Measurements from ENCODE around the gene RORC.
A peak's percentile ranks its signal among the peaks of the same experiment; 100 is the strongest.

Gene RORC

DNA sequence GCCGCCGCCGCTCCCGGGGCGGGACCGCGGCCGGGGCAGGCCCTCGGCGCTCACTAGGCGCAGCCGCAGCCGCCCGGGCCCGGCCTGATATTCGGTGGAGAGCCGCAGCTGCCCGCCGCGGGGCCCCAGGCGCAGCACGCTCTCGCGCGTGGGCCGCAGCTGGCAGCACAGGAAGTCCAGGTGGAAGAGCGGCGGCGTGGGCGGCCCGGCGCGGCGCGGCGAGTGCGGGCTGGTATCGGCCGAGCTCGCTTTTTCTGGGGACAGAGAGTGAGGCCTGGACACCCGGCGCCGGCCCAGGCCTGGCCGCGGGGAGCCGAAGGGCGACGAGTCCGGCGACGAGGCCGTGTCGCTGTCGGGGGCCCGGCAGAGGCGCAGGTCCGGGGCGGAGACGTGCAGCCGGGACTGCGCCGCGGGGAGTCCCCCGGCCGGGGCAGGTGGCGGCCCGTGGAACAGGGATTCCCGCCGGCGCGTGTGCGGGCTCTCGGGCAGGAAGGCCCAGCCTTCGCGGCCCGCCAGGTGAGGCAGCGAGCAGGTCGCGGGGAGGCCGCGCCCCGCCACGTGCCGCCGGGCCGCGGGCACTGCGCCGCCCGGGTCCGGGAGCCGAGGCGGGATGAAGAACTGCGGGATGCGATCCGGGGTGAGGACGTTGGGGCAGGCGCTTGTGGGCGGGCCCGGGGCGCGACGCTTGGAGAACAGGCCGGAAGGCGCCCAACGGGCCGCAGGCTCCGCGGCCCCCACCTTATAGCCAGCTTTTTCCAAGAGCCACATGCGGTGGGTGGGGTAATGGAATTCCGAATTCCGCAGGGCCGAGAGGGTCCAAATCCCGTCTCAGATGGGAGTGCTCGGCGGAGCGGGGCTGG lies 6.8 kb upstream of the RORC start:
- Mint-ChIP-seq H3K9me3 (no peaks in the 10 kb centered on the region), H3K27ac (peak overlapping the region in 1 of 2 donors; percentile 88), H3K4me3 (peak overlapping the region; percentile 91 to 94), H3K4me1 (peaks cover 62% of the 10 kb centered on the region), H3K27me3 (no peaks in the 10 kb centered on the region)
- ATAC-seq (peak; percentile 31), DNase-seq (peak; percentile 45 to 55)

DNA sequence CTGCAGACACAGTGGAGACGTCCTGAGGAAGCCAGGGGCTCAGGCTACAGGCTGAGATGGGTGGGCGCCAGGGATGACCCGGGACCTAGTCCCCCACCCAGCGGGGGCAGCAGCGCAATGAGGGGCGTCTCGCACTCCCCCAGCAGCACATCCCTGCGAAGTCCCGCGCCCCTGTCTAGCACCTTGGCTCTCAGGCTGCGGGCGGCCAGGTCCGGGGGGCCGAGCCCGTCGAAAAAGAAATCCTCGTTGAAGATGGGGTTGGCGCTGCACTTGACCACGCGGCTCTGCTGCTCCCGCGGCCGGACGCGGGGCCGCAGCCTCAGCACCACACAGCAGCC lies 6.3 kb upstream of the RORC start:
- no peaks in the 10 kb centered on the region for H3K27me3 Mint-ChIP-seq
- peak overlapping the region; percentile 91 to 94 for H3K4me3 Mint-ChIP-seq
- no peaks in the 10 kb centered on the region for H3K9me3 Mint-ChIP-seq
- H3K4me1 Mint-ChIP-seq = peaks cover 68% of the 10 kb centered on the region
- DNase-seq (no peak), ATAC-seq (peak; percentile 1)
- peak overlapping the region; percentile 95 to 99 for H3K27ac Mint-ChIP-seq

DNA sequence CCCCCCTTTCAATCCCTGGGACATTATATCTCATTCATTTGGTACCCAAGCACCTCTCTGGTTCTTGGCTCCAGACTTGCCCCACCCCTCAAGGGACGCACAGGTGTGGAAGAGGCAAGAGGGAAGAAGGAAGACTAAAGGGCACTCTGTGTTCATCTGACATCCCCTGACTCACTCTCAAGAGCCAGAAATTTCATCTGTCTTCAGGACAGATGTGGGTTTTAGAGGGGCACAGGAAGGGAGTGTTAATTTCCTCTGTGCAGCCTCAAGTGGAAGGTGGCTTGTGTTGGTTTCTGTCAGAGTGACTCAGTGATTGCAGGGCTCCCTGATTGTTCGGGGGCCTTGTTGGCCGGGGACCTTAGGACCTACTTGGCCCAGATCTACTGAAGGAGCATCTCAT lies 5.6 kb upstream of the RORC start:
- Mint-ChIP-seq H3K4me3 (peak overlapping the region; percentile 91 to 94), H3K27ac (peak overlapping the region; percentile 95 to 99), H3K27me3 (no peaks in the 10 kb centered on the region), H3K9me3 (no peaks in the 10 kb centered on the region), H3K4me1 (peaks cover 75% of the 10 kb centered on the region)
- ATAC-seq (peak; percentile 54), DNase-seq (peak; percentile 42 to 61)

DNA sequence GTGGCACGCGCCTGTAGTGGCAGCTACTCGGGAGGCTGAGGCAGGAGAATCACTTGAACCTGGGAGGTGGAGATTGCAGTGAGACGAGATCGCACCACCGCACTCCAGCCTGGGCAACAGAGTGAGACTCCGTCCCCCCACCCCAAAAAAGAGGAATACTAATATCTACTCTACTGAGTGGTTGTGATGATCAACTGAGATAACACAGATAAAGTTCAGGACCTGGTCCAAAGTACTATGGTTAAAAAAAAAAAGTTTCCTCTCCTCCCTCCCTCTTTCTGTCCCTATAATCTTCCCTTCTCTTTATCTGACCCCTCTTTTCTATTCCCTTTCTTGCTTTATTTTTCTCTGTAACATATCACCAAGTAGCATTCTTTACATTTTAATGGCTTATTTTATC lies 4.0 kb upstream of the RORC start:
- Mint-ChIP-seq H3K9me3 (no peaks in the 10 kb centered on the region), H3K27ac (no peak overlapping the region), H3K27me3 (no peaks in the 10 kb centered on the region), H3K4me1 (peaks cover 83% of the 10 kb centered on the region), H3K4me3 (no peak overlapping the region)
- ATAC-seq (no peak), DNase-seq (no peak)

DNA sequence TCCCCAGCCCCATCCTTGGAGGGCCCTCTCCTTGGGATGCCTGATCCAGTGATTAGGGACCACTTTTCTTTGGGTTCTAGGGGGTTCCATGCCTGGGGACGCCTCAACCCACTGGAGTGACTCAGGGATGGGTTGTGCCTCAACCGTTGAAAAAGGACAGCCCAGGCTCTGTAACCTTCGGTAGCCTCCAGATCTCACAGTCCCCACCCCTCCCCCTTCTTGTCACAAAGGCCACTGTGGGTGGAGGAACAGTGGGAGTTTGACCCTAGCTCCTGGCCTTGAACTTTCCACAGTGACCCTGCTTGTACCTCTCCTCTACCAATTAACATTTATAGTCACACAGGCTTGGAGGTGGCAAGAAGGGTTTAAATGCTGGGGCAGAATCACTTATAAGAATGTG lies 2.6 kb upstream of the RORC start:
- ATAC-seq (no peak), DNase-seq (no peak)
- no peak overlapping the region for H3K4me3 Mint-ChIP-seq
- no peak overlapping the region for H3K27ac Mint-ChIP-seq
- H3K9me3 Mint-ChIP-seq = no peaks in the 10 kb centered on the region
- H3K27me3 Mint-ChIP-seq = no peaks in the 10 kb centered on the region
- H3K4me1 Mint-ChIP-seq = peaks cover 83% of the 10 kb centered on the region

DNA sequence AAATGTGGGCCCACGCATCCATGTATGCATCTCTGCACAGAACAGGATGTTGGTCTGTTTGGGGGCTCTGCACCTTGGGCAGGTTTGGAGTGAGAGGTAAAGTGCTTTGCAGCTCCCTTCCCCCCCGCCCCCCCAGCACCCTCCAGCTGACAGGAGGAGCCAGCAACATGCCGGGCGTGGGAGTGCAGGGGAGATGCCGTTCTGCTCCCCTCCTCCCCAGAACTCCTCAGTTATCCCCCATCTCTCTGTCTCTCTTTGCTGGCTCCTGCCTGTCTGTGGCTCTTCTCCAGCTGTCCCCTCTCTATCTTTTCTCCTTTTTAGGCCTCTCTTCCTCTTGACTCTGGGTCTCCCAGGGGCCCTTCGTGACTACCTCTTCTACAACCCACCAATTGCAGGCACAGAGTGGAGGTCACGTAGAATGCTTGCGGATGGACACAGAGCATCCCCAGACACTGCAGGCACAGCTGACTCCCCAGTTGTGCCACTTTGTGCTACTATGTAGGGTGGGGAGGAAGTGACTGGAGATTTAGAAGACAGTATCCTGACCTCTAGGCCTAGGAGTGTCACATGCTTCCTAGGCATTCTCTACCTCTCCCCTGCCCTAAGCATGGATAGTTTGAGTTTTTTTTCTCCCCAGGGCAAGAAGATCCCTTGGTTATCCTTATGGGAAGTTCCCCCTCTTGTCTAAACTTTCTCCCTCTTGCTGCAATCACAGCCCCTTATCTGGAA lies 1.7 kb upstream of the RORC start:
- ATAC-seq (no peak), DNase-seq (no peak)
- Mint-ChIP-seq H3K27ac (no peak overlapping the region), H3K27me3 (no peaks in the 10 kb centered on the region), H3K4me3 (no peak overlapping the region), H3K4me1 (peaks cover 86% of the 10 kb centered on the region), H3K9me3 (no peaks in the 10 kb centered on the region)

DNA sequence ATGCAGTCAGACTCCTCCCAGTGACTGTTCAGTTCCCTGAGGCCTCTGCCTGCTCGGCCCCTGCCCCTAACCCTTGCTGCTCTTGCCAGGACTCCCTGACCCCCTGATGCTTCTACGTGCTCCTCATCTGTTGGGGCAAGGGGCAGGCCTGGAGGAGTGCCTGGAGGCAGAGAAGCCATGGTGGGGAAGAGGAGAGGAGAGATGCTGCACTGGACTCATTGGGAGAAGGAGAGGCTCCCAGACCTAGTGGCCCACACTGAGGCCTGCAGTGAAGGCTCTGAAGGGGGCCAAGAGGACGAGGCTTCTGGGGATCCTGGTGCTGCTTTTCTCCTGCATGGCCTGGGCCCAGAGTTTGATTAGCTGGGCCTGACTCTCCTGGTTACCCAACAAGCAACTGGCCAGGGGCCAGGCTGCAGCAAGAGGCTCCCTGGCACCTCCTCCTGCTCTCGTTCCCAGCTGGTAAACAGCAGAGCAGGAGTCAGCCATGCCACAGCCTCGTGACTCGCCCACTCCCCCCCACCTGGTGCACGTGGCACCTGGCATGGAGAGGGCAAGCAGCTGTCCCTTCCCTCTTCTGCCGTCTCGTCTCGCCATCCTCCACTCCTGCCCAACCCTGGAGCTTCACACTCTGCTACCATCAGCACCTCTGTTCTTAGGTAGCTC lies 847 bp upstream of the RORC start:
- H3K4me1 Mint-ChIP-seq = peaks cover 89% of the 10 kb centered on the region
- H3K4me3 Mint-ChIP-seq = no peak overlapping the region
- H3K27ac Mint-ChIP-seq = no peak overlapping the region
- no peak for ATAC-seq
- no peaks in the 10 kb centered on the region for H3K27me3 Mint-ChIP-seq
- DNase-seq = no peak
- no peaks in the 10 kb centered on the region for H3K9me3 Mint-ChIP-seq

DNA sequence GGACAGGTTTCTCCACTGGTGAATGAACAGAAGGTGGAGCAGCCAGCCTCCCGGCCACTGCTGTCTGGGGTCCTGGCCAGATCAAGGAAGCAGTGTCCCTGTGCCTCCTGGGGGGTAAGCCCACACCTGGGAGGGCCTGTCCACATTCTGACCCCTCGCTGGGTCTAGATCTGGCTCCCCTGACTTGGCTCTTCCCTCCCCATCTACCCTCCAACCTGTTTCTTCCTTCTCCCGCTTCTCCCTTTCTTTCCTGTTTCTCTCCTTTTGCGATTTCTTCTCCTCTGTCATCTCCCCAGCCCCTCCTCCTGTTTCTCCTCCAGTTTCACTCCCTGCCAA lies 378 bp downstream of the RORC start:
- ATAC-seq (no peak), DNase-seq (no peak)
- Mint-ChIP-seq H3K4me3 (no peak overlapping the region), H3K27ac (peak overlapping the region in 1 of 2 donors; percentile 79), H3K4me1 (peaks cover 86% of the 10 kb centered on the region), H3K9me3 (no peaks in the 10 kb centered on the region), H3K27me3 (no peaks in the 10 kb centered on the region)

DNA sequence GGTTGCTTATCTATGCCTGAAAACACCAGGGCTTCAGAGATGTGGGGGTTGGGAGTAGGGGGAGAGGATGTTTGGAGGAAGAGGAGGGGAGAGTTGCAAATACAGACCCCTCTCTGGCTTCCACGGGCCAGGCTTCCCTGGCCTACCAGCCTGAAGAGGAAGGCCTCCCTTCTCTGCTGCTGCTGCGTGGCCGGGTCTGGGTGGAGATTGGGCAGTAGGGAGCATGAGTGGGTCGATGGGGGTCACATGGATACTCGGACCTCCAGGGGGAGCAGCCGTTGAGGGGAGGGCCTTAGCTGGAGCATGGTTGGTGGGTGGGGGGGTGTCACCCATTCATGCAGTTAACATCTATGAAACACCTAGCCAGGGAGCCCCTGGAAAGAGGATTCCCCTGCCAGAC lies 1.5 kb downstream of the RORC start:
- Mint-ChIP-seq H3K27me3 (no peaks in the 10 kb centered on the region), H3K27ac (peak overlapping the region in 1 of 2 donors; percentile 9), H3K4me3 (no peak overlapping the region), H3K4me1 (peaks cover 95% of the 10 kb centered on the region), H3K9me3 (no peaks in the 10 kb centered on the region)
- ATAC-seq (no peak), DNase-seq (no peak)

DNA sequence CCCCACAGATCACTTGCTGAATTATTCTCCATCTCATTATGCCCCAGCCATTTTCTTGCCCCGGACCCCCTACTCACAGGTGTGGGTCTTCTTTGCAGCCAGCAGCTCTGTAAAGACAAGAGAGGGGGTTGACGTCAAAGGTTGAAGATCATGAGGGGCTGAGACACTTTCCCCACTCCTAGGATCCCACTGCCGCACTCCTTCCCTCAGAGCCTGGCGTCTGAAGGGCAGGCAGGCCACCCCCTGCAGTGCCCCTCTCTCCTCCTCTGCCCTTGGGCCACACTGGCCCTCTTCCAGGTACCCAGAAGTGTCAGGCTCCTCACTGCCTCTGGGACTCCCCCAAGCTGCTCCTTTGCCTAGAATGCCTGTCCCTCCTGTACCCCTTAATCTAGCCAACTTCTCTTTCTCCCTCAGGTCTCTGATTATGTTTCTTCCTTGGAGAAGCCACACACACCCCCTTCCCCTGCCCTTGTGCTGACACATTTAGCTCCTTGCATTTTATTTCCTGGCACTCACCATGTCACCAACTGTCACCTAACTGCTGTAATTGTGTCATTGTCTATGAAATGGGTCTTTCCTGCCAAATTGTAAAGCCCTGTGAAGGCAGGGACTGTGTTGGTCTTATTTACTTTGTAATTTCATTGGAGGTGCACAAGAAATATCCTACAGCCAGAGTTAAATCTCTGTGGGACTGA lies 2.1 kb downstream of the RORC start:
- H3K27me3 Mint-ChIP-seq = no peaks in the 10 kb centered on the region
- DNase-seq = no peak
- peak overlapping the region in 1 of 2 donors; percentile 9 for H3K27ac Mint-ChIP-seq
- no peaks in the 10 kb centered on the region for H3K9me3 Mint-ChIP-seq
- H3K4me1 Mint-ChIP-seq = peaks cover 93% of the 10 kb centered on the region
- peak; percentile 16 for ATAC-seq
- H3K4me3 Mint-ChIP-seq = peak overlapping the region; percentile 40 to 65

DNA sequence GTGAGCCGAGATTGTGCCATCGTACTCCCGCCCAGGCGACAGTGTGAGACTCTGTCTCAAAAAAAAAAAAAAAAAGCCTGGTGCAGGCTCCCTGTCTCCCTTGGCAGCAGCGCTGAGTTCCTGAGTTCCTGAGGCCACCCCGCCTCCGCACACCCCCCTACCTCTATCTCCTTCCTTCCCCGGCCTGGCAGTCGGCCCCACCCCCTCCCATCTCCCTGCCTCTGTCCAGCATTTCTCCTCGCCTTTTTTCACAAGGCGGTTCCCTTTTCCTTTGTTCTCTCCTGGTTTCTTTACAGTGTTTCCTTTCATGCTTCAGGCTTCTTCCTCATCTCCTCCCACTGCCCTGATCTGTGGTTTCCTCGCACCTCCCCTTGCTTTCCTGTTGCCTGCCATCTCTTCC lies 2.7 kb downstream of the RORC start:
- Mint-ChIP-seq H3K4me3 (peak overlapping the region; percentile 40 to 65), H3K4me1 (peaks cover 88% of the 10 kb centered on the region), H3K9me3 (no peaks in the 10 kb centered on the region), H3K27me3 (no peaks in the 10 kb centered on the region), H3K27ac (peak overlapping the region in 1 of 2 donors; percentile 8)
- ATAC-seq (no peak), DNase-seq (no peak)

DNA sequence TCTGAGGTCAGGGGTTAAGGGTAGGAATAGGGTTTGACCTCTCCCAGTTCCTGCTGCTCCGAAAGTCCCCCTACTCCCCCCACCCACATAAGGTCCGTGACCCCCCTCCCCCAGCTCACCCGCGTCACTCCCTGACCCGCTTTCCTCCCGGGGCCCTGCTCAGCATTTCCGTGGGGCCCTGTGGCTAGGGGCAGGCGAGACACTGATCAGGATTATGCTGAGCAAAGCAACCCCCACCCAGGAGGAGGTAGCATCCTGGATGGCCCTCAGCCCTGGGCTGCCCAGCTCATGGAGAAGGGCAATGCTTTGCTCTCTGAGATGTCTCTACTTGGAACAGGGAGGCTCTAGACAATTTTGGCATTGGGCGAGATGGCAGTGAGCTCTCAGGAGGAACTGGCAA lies 3.7 kb downstream of the RORC start:
- Mint-ChIP-seq H3K27ac (no peak overlapping the region), H3K27me3 (no peaks in the 10 kb centered on the region), H3K9me3 (no peaks in the 10 kb centered on the region), H3K4me3 (peak overlapping the region in 1 of 2 donors; percentile 41), H3K4me1 (peaks cover 81% of the 10 kb centered on the region)
- DNase-seq (no peak), ATAC-seq (no peak)

DNA sequence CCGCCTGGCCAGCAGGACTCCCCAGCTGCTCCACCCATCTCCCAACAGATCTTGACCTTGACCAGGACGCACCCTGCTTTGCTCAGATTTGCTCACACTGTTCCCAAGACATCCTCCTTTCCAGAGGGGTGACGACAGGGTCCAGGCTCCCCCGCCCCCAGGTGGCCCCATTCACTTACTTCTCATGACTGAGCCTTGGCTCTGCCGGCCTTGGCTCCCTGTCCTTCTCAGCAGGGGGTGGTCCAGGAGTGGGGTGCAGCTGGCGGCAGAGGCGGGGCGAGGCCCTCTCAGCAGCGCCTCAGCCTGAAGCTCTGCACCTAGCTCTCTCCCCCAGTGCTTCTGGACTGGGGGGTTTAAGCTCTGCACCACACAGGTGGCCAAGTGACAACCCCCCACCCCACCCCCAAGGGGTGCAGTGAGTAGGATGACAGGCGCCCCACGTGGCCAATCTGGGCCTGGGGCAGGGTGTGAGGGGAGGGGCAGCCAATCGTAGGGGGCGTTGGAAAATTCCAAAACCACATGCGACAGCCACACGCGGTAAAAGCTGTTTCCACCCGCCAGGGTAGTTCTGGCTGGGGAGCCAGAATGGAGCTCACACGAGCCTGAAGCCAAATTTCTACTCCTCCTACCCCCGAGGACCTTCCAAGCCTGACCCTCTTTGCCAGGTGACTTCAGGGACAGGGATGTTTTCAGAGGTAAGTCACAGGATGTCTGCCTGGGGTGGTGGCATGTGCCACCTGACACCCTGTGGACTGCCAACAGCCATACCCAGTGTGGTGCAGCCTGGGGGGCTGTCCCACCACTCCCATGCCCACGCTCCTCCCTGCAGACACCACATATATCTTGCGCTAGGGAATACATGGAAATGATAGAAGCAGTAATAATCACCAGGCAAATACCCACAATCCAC lies 5.6 kb downstream of the RORC start:
- DNase-seq (no peak), ATAC-seq (no peak)
- Mint-ChIP-seq H3K27ac (no peak overlapping the region), H3K27me3 (no peaks in the 10 kb centered on the region), H3K4me3 (no peak overlapping the region), H3K9me3 (no peaks in the 10 kb centered on the region), H3K4me1 (peaks cover 83% of the 10 kb centered on the region)

DNA sequence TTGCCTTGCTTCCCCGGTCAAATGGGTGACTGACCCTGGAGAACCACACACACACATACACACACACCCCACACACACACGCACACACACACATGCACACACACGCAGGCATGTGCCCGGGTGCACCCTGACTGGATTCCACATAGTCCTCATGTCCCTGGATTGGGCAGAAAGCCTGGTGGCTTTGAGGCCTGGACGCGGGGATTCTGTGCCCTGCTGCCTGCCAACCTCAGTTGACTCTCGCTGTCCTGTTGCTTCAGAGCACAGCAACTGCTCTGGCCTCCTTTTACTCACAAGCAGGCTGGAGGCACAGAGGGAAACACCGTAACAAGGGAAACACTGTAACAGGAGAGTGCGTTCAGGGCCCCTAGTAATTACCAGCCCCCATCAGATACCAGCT lies 6.4 kb downstream of the RORC start:
- DNase-seq (no peak), ATAC-seq (no peak)
- H3K4me3 Mint-ChIP-seq = no peak overlapping the region
- H3K27ac Mint-ChIP-seq = no peak overlapping the region
- no peaks in the 10 kb centered on the region for H3K9me3 Mint-ChIP-seq
- H3K4me1 Mint-ChIP-seq = peaks cover 83% of the 10 kb centered on the region
- H3K27me3 Mint-ChIP-seq = no peaks in the 10 kb centered on the region

DNA sequence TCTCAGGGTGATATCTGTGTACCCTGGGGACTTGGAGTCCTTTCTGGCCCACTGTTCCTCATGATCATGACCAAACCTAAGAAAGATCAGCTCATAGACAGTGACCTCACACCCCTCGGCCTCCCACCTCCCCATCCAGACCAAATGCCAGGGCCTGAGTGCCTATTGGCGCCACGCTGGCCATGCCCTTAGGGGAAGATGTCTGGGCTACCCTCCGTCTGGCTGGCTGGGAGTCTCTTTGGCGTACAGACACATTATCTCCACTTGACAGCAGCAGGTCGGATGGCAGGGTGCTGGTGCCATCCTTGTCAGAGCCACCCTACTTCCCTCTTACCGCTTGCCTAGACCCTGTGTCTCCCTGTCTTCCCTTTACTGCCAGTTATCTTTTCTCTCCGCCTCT lies 8.4 kb downstream of the RORC start:
- H3K4me1 Mint-ChIP-seq = peaks cover 70% of the 10 kb centered on the region
- H3K4me3 Mint-ChIP-seq = no peak overlapping the region

More for the DNA sequence above, 8.4 kb downstream of the RORC start:
- ATAC-seq (no peak), DNase-seq (no peak)
- Mint-ChIP-seq H3K27ac (no peak overlapping the region), H3K9me3 (no peaks in the 10 kb centered on the region), H3K27me3 (no peaks in the 10 kb centered on the region)

Data from stimulated activated naive CD8-positive, alpha-beta T cell treated with anti-CD3 and anti-CD28 coated beads, Interleukin-15, amount 100 ng/mL, for 72 hours (primary cell).